ENCODE measurements around the gene LRRC45.
A peak's percentile ranks its signal among the peaks of the same experiment; 100 is the strongest.

The LRRC45 gene

DNA sequence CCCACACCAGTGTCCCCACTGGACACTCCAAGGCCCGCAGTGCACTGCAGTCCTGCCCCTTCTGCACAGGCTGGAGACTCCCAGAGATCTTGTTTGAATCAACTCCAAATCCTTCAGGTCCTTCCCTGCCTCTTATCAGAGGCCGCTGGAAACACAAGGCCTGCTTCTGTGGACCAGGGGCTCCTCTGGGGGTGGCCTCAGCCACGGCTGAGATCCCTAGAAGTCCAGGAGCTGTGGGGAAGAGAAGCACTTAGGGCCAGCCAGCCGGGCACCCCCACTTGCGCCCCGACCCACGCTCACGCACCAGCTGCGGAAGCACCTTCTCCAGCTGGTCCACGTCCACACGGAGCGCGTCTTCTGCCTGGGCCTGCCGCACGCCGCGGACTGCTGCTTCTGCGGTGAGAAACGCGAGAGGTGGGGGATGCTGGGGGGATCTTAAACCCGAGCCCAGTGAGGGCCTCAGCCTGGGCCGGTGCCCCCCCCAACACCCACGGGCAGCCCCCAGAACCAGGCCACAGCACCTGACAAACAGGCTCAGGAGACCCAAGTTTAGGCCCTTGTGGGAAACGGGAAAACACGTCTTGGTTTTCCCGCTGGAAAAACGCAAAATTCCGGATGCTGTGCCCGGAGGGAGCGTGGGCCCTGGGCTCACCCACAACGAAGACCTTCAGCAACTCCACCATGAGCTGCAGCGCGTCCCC, 4.0 kb upstream of the LRRC45 start:
- Histone ChIP-seq H3K27me3 (ENCODE audit: low read length) (no peaks in the 10 kb centered on the region), H3K9ac (ENCODE audit: low read length) (no peak overlapping the region), H3K9me2 (replicated peaks; ENCODE audit: insufficient read depth, low read length) (no peaks in the 10 kb centered on the region), H4K20me1 (ENCODE audit: low read depth, low read length) (no peaks in the 10 kb centered on the region), H3K36me3 (ENCODE audit: low read length) (no peaks in the 10 kb centered on the region), H3K4me3 (ENCODE audit: insufficient read depth, low read length, poor library complexity, severe bottlenecking) (no peak overlapping the region), H3K9me3 (ENCODE audit: insufficient read depth, low read length) (no peaks in the 10 kb centered on the region), H2AFZ (ENCODE audit: low read depth, low read length, severe bottlenecking) (no peak overlapping the region), H3K27ac (ENCODE audit: low read depth, low read length) (no peak overlapping the region), H3K79me2 (ENCODE audit: insufficient read depth, low read length) (peaks cover 22% of the 10 kb centered on the region), H3F3A (ENCODE audit: insufficient read depth) (0 out of 2 replicates have a peak, but pooled peaks cover 6% of the 10 kb centered on the region), H3K4me2 (ENCODE audit: low read depth, low read length, poor library complexity, severe bottlenecking) (no peak overlapping the region)
- no peak for TF ChIP-seq EZH2phosphoT487 (conservative IDR thresholded peaks at IDR 0.05; ENCODE audit: low read length)
- TF ChIP-seq, protein P1, sequence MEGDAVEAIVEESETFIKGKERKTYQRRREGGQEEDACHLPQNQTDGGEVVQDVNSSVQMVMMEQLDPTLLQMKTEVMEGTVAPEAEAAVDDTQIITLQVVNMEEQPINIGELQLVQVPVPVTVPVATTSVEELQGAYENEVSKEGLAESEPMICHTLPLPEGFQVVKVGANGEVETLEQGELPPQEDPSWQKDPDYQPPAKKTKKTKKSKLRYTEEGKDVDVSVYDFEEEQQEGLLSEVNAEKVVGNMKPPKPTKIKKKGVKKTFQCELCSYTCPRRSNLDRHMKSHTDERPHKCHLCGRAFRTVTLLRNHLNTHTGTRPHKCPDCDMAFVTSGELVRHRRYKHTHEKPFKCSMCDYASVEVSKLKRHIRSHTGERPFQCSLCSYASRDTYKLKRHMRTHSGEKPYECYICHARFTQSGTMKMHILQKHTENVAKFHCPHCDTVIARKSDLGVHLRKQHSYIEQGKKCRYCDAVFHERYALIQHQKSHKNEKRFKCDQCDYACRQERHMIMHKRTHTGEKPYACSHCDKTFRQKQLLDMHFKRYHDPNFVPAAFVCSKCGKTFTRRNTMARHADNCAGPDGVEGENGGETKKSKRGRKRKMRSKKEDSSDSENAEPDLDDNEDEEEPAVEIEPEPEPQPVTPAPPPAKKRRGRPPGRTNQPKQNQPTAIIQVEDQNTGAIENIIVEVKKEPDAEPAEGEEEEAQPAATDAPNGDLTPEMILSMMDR (IDR thresholded peaks at IDR 0.05; ENCODE audit: insufficient read depth, low read length, poor library complexity, severe bottlenecking): no peak

- Histone ChIP-seq H2AFZ (ENCODE audit: low read depth, low read length, severe bottlenecking) (no peak overlapping the region), H3K9me2 (replicated peaks; ENCODE audit: insufficient read depth, low read length) (no peaks in the 10 kb centered on the region), H3K9me3 (ENCODE audit: insufficient read depth, low read length) (no peaks in the 10 kb centered on the region), H3K79me2 (ENCODE audit: insufficient read depth, low read length) (peaks cover 25% of the 10 kb centered on the region), H3K27me3 (ENCODE audit: low read length) (no peaks in the 10 kb centered on the region), H3K4me2 (ENCODE audit: low read depth, low read length, poor library complexity, severe bottlenecking) (peak overlapping the region; percentile 89), H3K27ac (ENCODE audit: low read depth, low read length) (no peak overlapping the region), H3F3A (ENCODE audit: insufficient read depth) (0 out of 2 replicates have a peak, but pooled peaks cover 6% of the 10 kb centered on the region), H4K20me1 (ENCODE audit: low read depth, low read length) (no peaks in the 10 kb centered on the region), H3K4me3 (ENCODE audit: insufficient read depth, low read length, poor library complexity, severe bottlenecking) (no peak overlapping the region), H3K9ac (ENCODE audit: low read length) (0 out of 2 replicates have a peak overlapping the region, but pooled peaks have one; percentile 99), H3K36me3 (ENCODE audit: low read length) (no peaks in the 10 kb centered on the region)
- TF ChIP-seq, protein P1 (IDR thresholded peaks at IDR 0.05; ENCODE audit: insufficient read depth, low read length, poor library complexity, severe bottlenecking): peak; percentile 94
- no peak for TF ChIP-seq EZH2phosphoT487 (conservative IDR thresholded peaks at IDR 0.05; ENCODE audit: low read length)
These were observed 3.2 kb upstream of the LRRC45 start for GRCh38 chr17:82019690-82020571.

- Histone ChIP-seq H3K9me2 (replicated peaks; ENCODE audit: insufficient read depth, low read length) (no peaks in the 10 kb centered on the region), H3K4me3 (ENCODE audit: insufficient read depth, low read length, poor library complexity, severe bottlenecking) (peak overlapping the region; percentile 97), H3K9me3 (ENCODE audit: insufficient read depth, low read length) (no peaks in the 10 kb centered on the region), H3K36me3 (ENCODE audit: low read length) (no peaks in the 10 kb centered on the region), H4K20me1 (ENCODE audit: low read depth, low read length) (no peaks in the 10 kb centered on the region), H3K4me2 (ENCODE audit: low read depth, low read length, poor library complexity, severe bottlenecking) (peak overlapping the region; percentile 89), H3K27me3 (ENCODE audit: low read length) (no peaks in the 10 kb centered on the region), H3F3A (ENCODE audit: insufficient read depth) (0 out of 2 replicates have a peak, but pooled peaks cover 6% of the 10 kb centered on the region), H2AFZ (ENCODE audit: low read depth, low read length, severe bottlenecking) (no peak overlapping the region), H3K79me2 (ENCODE audit: insufficient read depth, low read length) (peaks cover 25% of the 10 kb centered on the region), H3K27ac (ENCODE audit: low read depth, low read length) (peak overlapping the region; percentile 73), H3K9ac (ENCODE audit: low read length) (peak overlapping the region; percentile 99)
- no peak for TF ChIP-seq EZH2phosphoT487 (conservative IDR thresholded peaks at IDR 0.05; ENCODE audit: low read length)
- TF ChIP-seq, protein P1 (IDR thresholded peaks at IDR 0.05; ENCODE audit: insufficient read depth, low read length, poor library complexity, severe bottlenecking): no peak
These were observed 2.5 kb upstream of the LRRC45 start for GRCh38 chr17:82020572-82021106.
